Stimulated activated CD8-positive, alpha-beta memory T cell treated with anti-CD3 and anti-CD28 coated beads, Interleukin-7, amount 100 ng/mL, for 48 hours (primary cell): ENCODE results near the gene PRDM15.

Experiments
- DNase-seq, 2 donors: peaks; one replicate each; pipeline ENCODE4 v3.0.0-alpha.2; 2020; ENCODE audit warnings: low read depth in 1 of 2; ENCODE audit errors: extremely low read depth in 1 of 2

Gene PRDM15

DNA sequence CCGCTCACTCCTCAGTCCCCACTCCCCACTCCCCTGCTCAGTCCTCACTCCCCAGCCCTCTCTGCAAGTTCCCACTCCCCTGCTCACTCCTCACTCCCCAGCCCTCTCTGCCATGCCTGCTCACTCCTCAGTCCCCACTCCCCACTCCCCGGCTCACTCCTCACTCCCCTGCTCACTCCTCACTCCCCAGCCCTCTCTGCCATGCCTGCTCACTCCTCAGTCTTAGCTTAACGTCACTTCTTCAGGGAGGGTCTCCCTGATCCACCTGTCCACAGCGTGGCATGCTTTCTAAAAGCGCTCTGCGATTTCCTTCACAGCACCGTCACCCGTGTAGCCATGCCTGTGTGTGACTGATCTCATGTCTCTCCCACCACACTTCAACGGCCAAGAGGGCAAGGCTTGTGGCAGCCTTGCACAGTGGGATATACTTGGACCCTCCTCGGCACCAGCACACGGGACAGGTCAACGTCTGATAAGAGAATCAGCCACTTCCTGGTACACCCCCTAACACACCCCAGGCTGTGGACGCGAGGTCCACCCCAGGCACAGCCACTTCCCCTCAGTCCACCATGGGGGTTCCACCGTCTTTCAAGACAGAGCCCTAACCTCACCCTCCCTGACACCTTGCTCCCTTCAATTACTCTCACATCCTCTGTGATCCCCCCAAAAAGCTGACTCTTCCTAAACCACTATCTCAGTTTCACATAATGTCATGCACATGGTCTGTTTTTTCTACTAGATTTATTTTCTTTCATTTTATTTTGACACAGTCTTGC is 14.0 kb downstream of the PRDM15 start:
- no peak for DNase-seq

DNA sequence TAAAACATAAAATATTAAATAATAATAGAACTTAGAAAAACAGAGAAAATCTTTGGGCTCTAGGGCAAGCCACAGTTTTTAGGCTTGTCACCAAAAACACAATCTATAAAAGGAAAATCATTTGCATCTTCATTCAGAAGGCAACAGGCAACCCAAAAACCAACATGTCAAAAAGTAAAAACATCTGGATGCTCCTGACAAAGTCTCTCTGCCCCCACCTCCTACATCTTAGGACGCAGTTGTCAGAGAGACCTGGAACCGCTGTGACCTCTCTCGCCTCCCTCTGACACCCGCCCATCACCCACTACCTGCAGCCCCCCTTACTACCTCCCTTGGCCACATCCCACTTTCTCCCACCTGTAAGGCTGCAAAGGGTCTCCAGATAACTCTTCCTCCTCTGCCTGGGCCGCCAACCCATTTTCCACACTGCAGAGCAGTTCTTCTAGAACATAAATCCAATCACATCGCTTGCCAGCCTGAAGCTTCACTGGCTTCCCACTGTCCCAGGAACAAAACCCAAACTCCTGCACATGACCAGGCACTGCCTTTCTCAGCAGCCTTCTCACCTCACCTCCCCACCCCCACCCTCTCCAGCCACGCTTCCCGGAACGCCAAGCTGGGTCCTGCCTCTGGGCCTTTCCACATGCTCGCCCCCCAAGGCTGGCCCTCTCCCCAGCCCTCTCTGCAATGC is 14.7 kb downstream of the PRDM15 start:
- no peak for DNase-seq

- DNase-seq: no peak
Measured at GRCh38 chr21:41863439-41863740, 15.8 kb downstream of the PRDM15 start.

DNA sequence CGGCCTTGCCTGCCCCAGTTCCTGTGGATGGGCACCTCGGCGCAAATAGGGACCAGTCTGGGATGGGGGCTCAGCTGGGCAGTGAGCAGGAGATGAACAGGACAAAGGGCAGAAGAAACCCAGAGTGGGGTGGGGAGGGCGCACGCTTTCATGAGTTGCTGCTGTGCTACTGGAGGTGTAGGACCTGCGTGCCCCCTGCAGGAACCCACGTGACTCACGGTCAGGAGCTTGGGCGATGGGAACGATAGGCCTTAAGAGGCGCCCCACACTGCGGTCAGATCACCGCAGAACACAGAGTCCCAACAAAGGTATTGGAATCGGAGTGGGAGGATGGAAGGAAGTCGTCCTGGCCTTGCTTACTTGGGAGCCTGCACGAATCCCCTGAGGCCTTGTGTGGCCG is 17.2 kb downstream of the PRDM15 start:
- DNase-seq: no peak

DNA sequence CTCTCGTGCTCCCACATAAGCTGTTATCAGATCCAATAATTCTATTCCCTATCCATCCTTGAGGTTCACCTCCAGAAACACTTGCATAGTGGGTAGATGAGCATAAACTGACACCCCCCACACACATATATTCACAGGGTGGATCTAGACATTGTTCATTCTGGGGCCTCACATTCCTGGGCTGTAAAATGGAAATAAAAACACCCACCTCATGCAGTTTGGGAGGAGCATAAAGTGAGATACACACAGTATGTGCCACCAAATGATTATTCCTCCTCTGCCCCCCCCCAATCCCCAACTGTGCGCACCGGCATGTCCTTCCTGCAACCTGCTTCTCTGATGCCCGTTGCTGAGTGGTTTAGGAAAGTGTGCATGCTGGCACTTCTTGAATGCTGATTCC is 17.9 kb downstream of the PRDM15 start:
- DNase-seq: no peak

DNA sequence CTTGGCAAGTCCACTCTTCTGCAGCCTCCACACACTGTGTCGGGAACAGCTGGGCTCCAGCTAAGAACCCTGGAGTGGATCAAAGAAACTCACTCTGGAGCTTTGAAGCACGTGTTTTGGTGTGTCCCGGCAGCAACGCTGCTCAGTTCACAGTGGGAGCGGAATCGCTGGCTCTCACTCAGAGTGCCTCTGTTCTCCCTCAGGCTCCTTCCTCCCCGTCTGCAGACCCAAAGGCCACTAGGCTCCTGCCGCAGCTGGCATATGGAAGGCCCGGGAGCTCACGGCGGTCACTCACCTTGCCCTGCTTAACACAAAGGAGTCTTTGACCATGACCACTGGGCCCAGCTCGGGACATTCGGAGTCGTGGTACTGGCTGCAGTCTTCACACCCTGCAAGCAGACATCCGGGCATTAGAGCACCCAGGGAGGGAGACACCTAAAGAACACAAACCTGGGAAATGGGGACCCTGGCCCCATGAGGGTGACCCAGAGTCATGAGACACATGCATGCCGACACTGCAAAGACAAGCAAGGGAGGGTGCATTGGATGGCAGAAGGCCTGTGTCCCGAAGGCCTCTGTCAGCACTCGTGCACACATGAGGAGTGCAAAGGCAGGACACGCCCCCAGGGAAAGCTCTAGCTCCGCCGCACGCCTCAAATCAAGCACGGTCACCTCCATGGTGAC is 19.7 kb downstream of the PRDM15 start:
- DNase-seq: no peak

GRCh38 chr21:41858466-41859296 is 20.5 kb downstream of the PRDM15 start:
- no peak for DNase-seq

DNA sequence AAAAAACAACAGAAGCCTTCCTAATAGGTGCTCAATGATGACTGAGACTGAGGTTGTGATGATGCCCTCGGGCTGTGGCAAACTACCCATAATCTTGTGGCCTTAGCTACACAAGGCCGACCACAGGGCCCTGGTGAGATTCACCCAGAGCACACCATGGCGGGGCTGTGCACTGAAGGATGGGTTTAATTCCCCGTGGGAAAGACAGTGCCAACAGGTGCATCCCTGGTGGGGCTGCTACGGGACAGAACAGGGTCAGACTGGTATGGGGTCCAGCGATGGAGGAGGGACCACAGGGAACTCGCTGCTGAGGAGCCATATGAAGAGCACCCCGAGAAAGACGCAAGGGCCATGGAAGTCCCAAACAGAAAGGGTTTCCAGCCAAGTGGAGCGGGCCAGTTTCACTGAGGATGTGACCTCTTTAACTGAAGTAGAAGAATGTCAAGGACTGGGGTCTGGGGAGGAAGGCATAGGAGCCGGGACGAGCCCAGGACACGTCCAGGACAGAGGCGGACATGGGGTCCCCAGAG is 21.3 kb downstream of the PRDM15 start:
- DNase-seq: no peak

DNA sequence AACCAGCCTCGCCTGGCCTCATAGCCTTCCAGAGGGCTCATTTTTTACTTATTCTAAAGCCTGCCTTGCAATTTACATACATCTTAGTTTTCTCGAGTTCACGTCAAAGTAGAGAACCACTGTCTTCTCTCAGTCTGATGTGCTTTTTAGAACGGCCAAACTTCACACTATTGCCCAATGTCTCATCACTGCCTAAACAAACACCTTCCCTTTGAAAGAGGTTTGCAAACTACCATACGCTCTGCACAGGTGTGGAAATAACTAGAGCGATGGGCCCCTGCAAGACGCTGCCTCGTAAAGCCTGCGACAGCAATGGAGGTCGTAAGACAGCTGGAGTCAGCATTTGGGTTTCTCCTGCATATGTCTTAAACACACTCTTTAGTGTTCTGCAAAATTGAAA is 22.6 kb downstream of the PRDM15 start:
- DNase-seq: no peak

- DNase-seq: no peak
Measured at GRCh38 chr21:41854426-41854995, 24.6 kb downstream of the PRDM15 start.

DNA sequence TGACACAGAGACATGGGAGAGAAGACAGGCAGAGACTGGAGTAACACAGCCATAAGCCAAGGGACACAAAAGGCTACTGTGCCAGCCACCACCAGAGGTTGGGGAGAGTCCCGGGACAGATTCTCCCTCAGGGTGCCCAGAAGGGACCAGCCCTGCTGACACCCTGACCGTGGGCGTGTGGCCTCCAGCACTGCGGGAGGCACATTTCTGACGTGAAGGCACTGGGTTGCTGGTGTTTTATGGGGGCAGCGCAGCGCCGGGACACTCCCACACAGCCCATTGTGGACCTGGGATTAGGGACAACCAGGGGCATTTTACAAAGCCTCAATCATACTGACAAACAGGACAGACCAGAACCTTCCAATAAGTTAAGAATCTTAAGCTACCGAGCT is 26.2 kb downstream of the PRDM15 start:
- DNase-seq: no peak

GRCh38 chr21:41852151-41852928 is 26.8 kb downstream of the PRDM15 start:
- DNase-seq: no peak

DNA sequence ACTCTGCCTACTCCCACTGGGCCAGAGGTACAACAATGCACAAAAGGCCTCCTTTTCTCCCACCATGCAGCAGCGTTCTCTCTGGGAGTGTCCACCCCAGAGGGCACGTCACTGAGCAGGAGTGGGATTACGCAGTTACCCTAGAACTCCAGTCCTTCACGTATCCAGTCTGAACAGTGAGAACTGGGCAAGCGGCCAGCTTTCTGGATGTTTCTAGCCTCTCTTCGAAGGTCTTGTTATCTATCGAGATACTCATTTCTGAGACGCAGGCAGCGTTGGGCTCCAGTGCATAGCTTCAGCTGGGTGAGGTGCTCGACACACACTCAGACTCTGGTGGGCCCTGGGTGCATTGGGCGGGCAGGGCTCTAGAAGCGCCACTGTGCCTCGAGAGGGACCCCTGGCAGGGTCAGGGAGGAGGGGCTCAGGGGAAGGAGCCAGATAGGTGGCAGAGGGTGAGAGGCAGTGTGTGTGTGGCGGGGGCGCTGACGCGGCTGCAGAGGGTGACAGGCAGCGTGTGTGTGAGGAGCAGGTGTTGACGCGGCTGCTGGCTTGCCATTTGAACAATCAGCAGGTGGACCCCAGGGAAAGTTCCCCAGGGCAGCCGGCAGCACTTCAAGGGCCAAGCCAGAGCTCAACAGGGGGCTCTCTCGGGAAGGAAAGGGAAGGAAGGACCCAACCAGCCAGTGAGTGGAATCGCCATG is 27.9 kb downstream of the PRDM15 start:
- no peak for DNase-seq

DNA sequence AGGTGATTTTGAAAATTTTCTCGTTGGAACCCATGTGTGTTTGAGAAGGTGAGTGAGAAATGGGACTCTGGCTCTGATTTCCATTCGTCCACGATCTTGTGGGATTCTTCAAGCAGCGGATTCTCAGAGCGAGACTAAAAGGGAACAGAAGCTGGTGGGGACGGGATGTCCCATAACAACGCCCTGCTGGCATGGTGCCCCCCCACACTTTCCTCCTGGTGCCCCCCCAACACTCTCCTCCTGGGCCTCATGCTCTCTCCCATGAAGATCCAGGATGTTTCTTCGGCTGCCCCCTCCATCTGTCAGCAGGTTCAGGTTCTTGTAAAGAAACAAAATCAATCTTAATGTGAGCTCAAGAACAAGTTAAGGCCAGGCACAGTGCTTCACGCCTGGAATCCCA is 29.1 kb downstream of the PRDM15 start:
- DNase-seq: no peak

DNA sequence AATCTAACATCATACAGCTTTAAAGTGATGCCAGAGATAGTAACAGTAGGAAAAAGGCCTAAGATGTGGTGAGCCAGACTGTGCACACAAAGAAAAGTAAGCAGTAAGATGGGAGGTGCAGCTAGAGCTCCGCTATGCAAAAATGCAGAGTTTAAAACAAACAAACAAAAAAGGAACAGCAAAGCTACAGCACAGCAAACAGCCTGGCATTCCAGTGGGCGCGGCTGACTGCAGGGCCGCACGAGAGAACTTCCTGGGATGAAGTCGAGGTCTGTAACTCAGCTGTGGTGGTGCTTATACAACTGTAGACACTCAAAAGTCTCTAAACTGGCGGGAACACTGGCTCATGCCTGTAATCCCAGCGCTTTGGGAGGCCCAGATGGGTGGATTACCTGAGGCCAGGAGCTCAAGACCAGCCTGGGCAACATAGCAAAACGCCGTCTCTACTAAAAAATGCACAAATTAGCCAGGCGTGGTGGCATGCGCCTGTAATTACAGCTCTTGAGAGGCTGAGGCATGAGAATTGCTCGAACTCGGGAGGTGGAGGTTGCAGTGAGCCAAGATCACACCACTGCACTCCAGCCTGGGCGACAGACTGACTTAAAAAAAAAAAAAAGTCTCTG is 30.1 kb downstream of the PRDM15 start:
- DNase-seq: no peak

DNA sequence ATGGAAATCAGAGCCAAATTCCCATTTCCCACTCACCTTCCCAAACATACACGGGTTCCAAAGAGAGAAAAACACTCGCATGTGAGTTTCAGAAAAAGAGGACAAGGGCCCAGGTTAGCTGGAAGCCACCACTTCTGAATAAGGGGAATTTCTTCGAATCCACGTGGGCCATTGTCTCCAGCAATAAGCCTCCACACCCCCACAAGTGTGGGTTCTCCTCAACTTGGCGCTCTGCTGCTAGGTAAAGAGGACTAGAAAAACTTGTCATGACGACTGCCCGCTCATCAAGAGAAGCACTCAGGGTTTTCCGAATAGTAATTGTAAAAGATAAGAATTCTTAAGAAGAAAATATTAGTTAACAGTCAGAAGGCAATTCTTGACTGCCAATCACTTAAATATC is 30.6 kb downstream of the PRDM15 start:
- no peak for DNase-seq

- no peak for DNase-seq
Measured at GRCh38 chr21:41847066-41847804, 31.9 kb downstream of the PRDM15 start.

DNA sequence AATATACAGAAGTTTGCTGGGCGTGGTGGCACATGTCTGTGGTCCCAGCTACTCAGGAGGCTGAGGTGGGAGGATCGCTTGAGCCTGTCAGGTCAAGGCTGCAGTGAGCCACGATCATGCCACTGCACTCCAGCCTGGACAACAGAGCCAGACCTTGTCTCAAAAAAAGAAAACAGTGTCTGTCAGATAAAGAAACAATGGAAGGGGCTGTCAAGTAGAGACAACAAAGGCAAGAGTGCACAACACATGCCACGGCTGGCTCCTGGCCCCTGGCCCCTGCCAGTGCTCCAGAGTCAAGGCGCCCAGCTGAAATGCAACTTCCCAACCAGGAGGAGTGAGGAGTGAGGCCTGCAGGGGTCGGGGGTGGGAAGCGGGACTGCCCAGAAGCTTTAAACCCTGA is 32.6 kb downstream of the PRDM15 start:
- no peak for DNase-seq

- no peak for DNase-seq
Measured at GRCh38 chr21:41846033-41846317, 33.2 kb downstream of the PRDM15 start.
